Chondrocyte (in vitro differentiated cells): ENCODE results near the gene FAM107B. TPM values are rescaled to one million over a fixed set of nuclear protein-coding genes. Genes with fewer than 3 reads are reported as not detected.
"Not testable (repeated sequence)": the region's sequence is repeated elsewhere in the genome, so short reads cannot be mapped to it uniquely, and the experiment has no call there.

Experiments used
- DNase-seq: peaks from one replicate; pipeline ENCODE4 v3.0.0; 2021; ENCODE audit warnings: mixed read lengths, low spot score
- H3K27ac Mint-ChIP-seq: one replicate; pipeline ENCODE4 v1.8.0; 2021; ENCODE audit warnings: mild to moderate bottlenecking, moderate library complexity, mixed read lengths; ENCODE audit not compliant: unreplicated experiment
- H3K27me3 Mint-ChIP-seq: 2 replicates; pipeline ENCODE4 v1.8.0; 2021; ENCODE audit warnings: low read depth, mixed read lengths
- H3K36me3 Mint-ChIP-seq: 2 replicates; pipeline ENCODE4 v1.8.0; 2021; ENCODE audit warnings: low read depth, mixed read lengths
- H3K4me1 Mint-ChIP-seq: 2 replicates; pipeline ENCODE4 v1.8.0; 2021; ENCODE audit warnings: low read depth, mild to moderate bottlenecking, mixed read lengths
- H3K4me3 Mint-ChIP-seq: one replicate; pipeline ENCODE4 v1.8.0; 2021; ENCODE audit warnings: mild to moderate bottlenecking, moderate library complexity, mixed read lengths; ENCODE audit not compliant: unreplicated experiment
- H3K9me3 Mint-ChIP-seq: 2 replicates; pipeline ENCODE4 v1.8.0; 2021; ENCODE audit warnings: low read depth, mixed read lengths
- CTCF ChIP-seq: fragments of 200-600 bp; sonication (generic); IDR thresholded peaks from 2 replicates; pipeline ENCODE4 v1.5.0; 2021; ENCODE audit warnings: antibody characterized with exemption, mild to moderate bottlenecking, moderate library complexity
- total RNA-seq: library from RNA; stranded (reverse); gene quantifications from 3 replicates; pipeline ENCODE4 v1.2.1, GENCODE V29; 2021

The FAM107B gene
- total RNA-seq, 1 donor from 2014 or later = 29.1 TPM

- H3K9me3 Mint-ChIP-seq = peaks cover 7% of the 10 kb centered on the region
- no peak overlapping the region for H3K27ac Mint-ChIP-seq
- H3K36me3 Mint-ChIP-seq = no peaks in the 10 kb centered on the region
- no peak for DNase-seq
- no peaks in the 10 kb centered on the region for H3K27me3 Mint-ChIP-seq
- no peak overlapping the region for H3K4me3 Mint-ChIP-seq
- no peak for TF ChIP-seq CTCF
- H3K4me1 Mint-ChIP-seq = no peaks in the 10 kb centered on the region
Observed at GRCh38 chr10:14695847-14696480, 78.7 kb downstream of the FAM107B start.

- peaks cover 1% of the 10 kb centered on the region for H3K4me1 Mint-ChIP-seq
- H3K36me3 Mint-ChIP-seq = no peaks in the 10 kb centered on the region
- H3K27ac Mint-ChIP-seq = no peak overlapping the region
- H3K27me3 Mint-ChIP-seq = no peaks in the 10 kb centered on the region
- no peak for TF ChIP-seq CTCF
- no peaks in the 10 kb centered on the region for H3K9me3 Mint-ChIP-seq
- no peak overlapping the region for H3K4me3 Mint-ChIP-seq
- DNase-seq = no peak
Observed at GRCh38 chr10:14693891-14694290, 80.8 kb downstream of the FAM107B start.

GRCh38 chr10:14692344-14693076, 82.2 kb downstream of the FAM107B start:
- no peak for DNase-seq
- Mint-ChIP-seq H3K36me3 (no peaks in the 10 kb centered on the region), H3K9me3 (no peaks in the 10 kb centered on the region), H3K4me1 (peaks cover 15% of the 10 kb centered on the region), H3K27me3 (no peaks in the 10 kb centered on the region), H3K27ac (no peak overlapping the region), H3K4me3 (no peak overlapping the region)
- no peak for TF ChIP-seq CTCF

- TF ChIP-seq CTCF = no peak
- no peak overlapping the region for H3K27ac Mint-ChIP-seq
- no peaks in the 10 kb centered on the region for H3K36me3 Mint-ChIP-seq
- no peak overlapping the region for H3K4me3 Mint-ChIP-seq
- H3K4me1 Mint-ChIP-seq = peaks cover 25% of the 10 kb centered on the region
- DNase-seq = no peak
- H3K9me3 Mint-ChIP-seq = no peaks in the 10 kb centered on the region
- H3K27me3 Mint-ChIP-seq = no peaks in the 10 kb centered on the region
Observed at GRCh38 chr10:14691359-14691758, 83.3 kb downstream of the FAM107B start.

- Mint-ChIP-seq H3K9me3 (no peaks in the 10 kb centered on the region), H3K4me1 (peaks cover 28% of the 10 kb centered on the region), H3K36me3 (no peaks in the 10 kb centered on the region), H3K4me3 (no peak overlapping the region), H3K27ac (peak overlapping the region; percentile 23), H3K27me3 (no peaks in the 10 kb centered on the region)
- DNase-seq = no peak
- TF ChIP-seq CTCF = no peak
Observed at GRCh38 chr10:14688606-14689005, 86.1 kb downstream of the FAM107B start.

GRCh38 chr10:14688189-14688588, 86.5 kb downstream of the FAM107B start:
- H3K36me3 Mint-ChIP-seq, H3K9me3 Mint-ChIP-seq, H3K27me3 Mint-ChIP-seq, DNase-seq, H3K4me3 Mint-ChIP-seq: not testable (repeated sequence)
- H3K27ac Mint-ChIP-seq = peak overlapping the region; percentile 23
- H3K4me1 Mint-ChIP-seq = peaks cover 28% of the 10 kb centered on the region
